GM20000 (cell line): ENCODE results near the gene CYP27B1.

Experiments used
- DNase-seq: peaks from one replicate; pipeline ENCODE4 v3.0.0; 2012; ENCODE audit warnings: low spot score
- CTCF ChIP-seq: IDR thresholded peaks from 2 replicates; pipeline ENCODE4 v1.5.1; 2012; ENCODE audit warnings: mild to moderate bottlenecking, control low read depth; ENCODE audit errors: extremely low read depth, missing control alignments

CYP27B1 gene

GRCh38 chr12:57811028-57811755, 44.3 kb upstream of the CYP27B1 start:
- TF ChIP-seq CTCF, result no peak
- no peak for DNase-seq

- no peak for DNase-seq
- TF ChIP-seq CTCF, result no peak
Observed at GRCh38 chr12:57810450-57810849, 43.6 kb upstream of the CYP27B1 start.

GRCh38 chr12:57809425-57809824, 42.5 kb upstream of the CYP27B1 start:
- DNase-seq, result no peak
- TF ChIP-seq CTCF, result no peak

- TF ChIP-seq CTCF, result no peak
- DNase-seq, result no peak
Observed at GRCh38 chr12:57808351-57808750, 41.5 kb upstream of the CYP27B1 start.

- no peak for DNase-seq
- TF ChIP-seq CTCF, result no peak
Observed at GRCh38 chr12:57807285-57807684, 40.4 kb upstream of the CYP27B1 start.

- no peak for DNase-seq
Observed at GRCh38 chr12:57806677-57807076, 39.8 kb upstream of the CYP27B1 start.

More at GRCh38 chr12:57806677-57807076, 39.8 kb upstream of the CYP27B1 start:
- no peak for TF ChIP-seq CTCF
